NCI-H2107 treated with DMSO at 0.1 percent for 48 hours (cell line): ENCODE results near the gene C1QTNF12.

ENCODE experiments used
- DNase-seq: peaks from one replicate; lab custom pipeline; 2025; ENCODE audit not compliant: unreplicated experiment; lab: John Stamatoyannopoulos, UW

Gene C1QTNF12

GRCh38 chr1:1241588-1242219 lies 4.8 kb downstream of the C1QTNF12 start:
- no peak for DNase-seq

- DNase-seq: no peak
Observed at GRCh38 chr1:1240822-1241587, 5.5 kb downstream of the C1QTNF12 start.

DNA sequence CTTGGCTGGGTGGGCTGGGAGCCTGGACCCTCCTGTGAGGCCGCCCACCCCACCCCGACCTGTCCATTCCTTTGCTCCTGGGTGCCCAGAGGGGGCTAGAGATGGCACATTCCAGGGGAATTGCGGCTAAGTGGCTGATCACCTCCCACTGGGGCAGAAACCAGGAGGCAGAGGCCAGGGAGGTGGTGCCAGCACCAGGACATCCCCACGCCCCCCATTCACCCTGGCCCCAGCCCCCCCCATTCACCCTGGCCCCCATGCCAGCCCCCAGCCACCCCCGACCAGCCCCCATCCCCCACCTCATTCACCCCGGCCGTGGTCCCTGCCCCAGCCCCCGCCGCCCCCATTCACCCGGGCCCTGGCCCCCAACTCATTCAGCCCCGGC lies 6.2 kb downstream of the C1QTNF12 start:
- DNase-seq: no peak

- no peak for DNase-seq
Observed at GRCh38 chr1:1239614-1240347, 6.7 kb downstream of the C1QTNF12 start.

DNA sequence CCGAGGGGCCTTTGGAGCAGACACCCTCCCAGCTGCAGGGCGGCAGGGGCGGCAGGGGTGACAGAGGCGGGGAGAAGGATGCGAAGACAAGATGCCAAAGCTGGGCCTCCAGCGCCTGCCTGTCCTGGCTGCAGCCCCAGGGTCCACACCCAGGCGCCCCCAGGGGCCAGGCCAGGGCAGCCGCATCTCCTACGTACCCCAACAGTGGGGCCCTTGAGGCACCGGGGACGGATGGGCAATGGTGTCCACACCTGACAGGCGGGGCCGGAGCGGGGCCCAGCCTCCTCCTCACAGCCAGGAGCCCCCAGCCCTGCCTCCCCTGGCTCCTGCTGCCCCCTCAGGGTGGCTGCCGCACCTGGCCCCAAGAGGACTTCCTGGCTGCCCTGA lies 7.3 kb downstream of the C1QTNF12 start:
- no peak for DNase-seq

- DNase-seq: no peak
Observed at GRCh38 chr1:1238702-1239178, 7.8 kb downstream of the C1QTNF12 start.

DNA sequence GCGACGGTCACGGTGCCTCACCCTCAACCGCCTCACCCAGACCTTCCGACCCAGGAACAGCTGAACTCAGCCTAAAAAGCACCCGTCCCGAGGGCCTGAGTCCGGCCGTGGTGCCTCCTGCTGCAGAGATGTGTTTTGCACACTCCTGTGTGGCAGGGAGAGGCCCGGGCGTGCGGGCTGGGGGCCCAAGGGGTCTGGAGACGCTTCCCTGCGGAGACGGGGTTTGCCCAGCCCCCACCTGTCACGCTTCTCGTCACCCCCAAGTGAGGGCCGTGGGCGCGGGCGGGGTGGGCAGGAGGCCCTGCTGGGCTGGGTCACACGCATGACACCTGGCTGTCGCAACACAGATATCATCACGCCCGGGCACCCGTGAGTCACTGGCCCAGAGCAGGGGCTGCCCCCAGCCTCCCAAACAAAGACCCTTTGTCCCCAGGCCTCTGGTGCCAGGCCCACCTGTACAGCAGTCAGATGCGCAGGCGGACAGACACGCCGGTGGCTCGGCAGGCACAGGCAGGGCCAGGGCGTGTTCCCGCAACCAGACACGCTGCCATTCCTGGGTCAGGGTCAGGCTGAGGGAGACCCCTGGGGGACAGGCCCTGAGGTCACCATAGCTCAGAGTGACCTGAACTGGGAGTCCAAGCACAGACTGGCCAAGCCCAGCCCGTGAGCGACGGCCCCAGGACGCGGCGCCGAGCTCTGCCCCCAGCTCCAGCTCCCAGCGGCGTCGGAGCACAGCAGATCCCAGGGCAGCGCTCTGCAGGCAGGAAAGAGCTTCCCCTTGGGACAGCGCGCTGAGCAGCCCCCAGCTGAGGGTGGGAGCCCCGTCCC lies 8.4 kb downstream of the C1QTNF12 start:
- DNase-seq: no peak

DNA sequence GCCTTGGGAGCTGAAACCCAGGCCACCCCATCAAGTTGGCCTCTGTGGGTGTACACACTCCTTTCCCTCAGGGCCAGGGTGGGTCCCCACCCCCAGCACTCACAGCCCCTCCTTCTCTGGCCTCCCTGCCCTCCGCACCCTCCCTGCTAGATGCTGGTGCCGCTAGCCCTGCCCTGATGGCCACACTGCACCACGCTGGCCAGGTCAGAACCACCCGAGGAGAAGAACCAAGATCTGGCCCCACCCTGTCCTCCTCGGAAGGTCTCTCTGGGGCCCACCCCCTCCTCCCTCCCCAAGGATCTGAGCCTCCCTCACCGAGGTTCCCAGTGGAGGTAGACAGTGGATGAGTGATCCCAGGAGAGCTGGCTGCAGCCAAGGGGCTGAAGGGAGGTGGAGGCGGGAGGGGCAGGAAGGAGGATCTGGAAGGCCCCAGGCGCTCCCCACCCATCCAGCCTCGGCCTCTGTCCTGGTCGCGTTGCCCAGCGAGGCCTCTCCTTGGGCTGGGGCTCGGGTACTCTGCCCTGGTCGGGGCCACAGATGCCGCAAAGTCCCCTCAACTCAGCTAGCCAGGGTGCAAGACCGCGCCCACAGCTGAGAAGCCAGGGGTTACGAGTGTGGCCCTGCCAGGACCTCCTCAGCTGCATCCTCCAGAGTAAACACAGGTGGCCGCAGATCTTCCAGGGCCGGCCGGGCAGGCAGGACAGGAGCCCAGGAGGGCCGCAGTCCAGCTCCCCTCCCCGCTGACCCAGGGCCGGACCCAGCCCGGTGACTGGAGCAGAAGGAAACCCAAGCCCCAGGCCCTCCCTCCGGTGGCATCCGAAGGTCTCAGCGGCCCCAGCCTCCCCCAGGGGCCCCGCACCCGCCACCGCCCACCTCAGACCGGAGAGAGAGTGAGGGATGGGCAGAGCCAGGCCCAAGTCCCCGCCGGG lies 9.3 kb downstream of the C1QTNF12 start:
- DNase-seq: no peak

DNA sequence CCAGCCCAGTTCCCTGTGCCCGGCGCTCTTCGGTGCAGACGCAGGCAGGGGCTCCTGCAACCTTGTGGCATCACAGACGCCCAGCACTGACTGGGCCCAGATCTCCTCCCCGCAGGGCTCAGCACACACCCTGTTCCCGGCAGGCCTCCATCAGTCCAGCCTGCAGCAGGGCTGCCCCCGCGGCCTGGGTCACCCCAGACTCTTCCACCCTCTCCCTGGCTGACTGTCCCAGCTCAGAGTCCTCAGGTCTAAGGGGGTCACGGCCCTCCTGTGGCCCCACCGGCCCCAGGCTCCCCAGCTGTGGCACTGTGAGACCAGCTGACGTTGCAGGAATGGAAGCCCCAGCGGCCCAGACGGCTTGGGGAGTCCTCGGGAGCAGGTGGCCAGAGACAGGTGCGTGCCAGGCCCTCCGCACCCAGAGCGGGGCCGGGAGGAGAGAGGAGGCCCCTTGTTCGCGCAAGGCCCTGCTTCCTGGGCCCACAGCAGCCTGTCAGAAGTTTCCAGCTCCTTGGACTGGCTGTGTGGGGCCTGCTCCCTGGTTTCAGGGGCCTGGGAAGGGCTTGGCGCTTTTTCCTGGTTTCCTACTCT lies 10.3 kb downstream of the C1QTNF12 start:
- DNase-seq: no peak

- DNase-seq: no peak
Observed at GRCh38 chr1:1235016-1235744, 11.3 kb downstream of the C1QTNF12 start.

- DNase-seq: no peak
Observed at GRCh38 chr1:1234180-1234808, 12.2 kb downstream of the C1QTNF12 start.

DNA sequence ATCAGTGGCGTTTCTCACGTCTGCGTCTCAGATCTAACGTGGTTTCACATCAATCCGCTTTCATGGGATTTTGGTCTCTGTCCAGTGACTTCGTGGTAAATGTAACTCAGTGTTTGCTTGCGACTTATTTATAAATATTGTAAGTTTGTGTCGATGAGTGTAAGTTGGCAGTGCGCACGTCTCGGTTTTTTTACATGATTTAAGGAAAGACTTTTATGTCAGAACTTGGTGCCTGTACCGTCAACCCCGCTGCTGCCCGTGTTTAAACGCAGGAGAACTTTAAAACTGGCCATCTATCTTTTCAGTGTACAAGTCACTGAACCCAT lies 13.0 kb downstream of the C1QTNF12 start:
- DNase-seq: no peak

- no peak for DNase-seq
Observed at GRCh38 chr1:1232796-1233566, 13.5 kb downstream of the C1QTNF12 start.

- DNase-seq: no peak
Observed at GRCh38 chr1:1232208-1232795, 14.2 kb downstream of the C1QTNF12 start, which contains the start of gene B3GALT6. B3GALT6 (plus strand) TSS chr1:1232237; CDS start chr1:1232279, 42 bp downstream.

- peak; percentile 9 for DNase-seq
Observed at GRCh38 chr1:1231400-1232207, 14.9 kb downstream of the C1QTNF12 start, which contains the start of gene SDF4. SDF4 (minus strand) TSS chr1:1232001; CDS start chr1:1228772, 3,229 bp downstream.

DNA sequence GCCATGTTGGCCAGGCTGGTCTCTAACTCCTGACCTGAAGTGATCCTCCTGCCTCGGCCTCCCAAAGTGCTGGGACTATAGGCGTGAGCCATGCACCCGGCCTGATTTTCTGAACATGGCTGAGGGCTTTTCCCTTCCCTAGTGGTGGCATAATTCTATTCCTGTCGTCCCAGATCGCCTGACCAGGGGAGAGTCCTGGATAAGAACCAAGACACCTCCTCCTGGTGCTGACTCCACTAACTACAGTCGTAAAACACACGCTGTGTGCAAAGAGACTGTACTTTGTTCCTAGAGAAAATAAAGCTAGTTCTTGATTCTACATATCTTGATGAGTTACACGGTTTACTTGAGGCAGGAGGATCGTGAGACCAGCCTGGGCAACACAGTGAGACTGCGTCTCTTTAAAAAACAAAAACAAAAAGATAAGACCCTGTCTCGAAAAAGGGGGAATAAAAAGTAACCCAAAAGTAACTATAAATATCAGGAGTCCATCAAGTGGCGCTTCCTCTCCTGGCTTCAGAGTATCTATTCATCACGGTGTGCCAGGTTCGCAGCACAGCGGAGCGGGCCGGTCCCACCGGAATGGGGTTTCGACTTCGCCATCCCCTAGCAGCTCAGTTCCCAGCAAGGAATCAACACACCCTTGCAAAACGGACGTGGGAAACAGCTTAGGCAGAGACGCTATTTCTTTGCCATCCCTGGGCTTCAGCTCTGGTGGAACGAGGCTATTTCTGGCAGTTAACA lies 15.7 kb downstream of the C1QTNF12 start:
- no peak for DNase-seq
